ENCODE data around the gene ADAMTS17. TPM values are rescaled to one million over a fixed set of nuclear protein-coding genes. Genes with fewer than 3 reads are reported as not detected.

The ADAMTS17 gene
- total and polyA plus RNA-seq, 4 donors, result 0.28 to 46.9 (median 9.1) TPM

DNA sequence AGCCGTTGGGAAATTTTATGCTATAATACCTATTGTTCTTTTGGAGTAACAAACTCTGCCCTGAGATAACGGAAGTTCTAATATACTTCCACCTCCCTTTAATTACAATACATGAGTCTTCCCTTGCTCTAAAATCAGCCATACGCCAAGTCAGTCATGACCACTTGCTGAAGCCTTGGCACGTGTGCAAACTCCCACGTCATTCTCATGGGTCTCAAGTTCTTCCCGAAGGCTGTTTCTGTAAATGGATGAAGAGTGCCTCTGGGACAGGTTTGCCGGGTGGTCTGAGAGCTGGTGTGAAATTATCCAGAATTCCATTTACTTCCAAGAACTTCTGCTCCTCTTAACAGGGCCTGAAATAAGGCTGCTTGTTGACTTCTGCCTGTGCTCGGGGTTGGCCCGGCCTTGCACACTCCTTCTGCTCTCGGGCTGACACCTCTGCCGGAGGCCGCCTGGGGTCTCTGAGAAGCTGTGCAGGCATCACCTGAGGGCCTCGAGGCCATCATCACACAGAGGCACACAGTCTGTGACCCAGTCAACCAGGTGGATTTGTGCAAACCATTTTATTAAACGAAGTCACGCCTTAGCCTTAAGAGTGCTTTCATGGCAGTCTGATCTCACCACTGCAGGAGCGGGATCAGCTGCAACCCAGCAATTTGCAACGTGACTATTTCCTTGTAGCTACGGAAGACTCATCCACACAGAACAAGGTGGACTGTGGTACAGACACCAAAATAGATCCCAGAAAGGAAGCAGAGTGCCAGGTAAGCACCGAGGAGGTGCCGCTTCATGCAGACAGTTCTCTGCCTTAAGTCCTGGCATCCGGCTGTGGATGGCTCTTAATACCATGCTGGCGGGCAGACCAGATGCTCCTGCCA lies 120.1 kb downstream of the ADAMTS17 start:
- DNase-seq (ENCODE audit: low spot score), result no peak
- Histone ChIP-seq H3K9ac (ENCODE audit: low read depth in 1 of 2, low read length in 2 of 2) (no peak overlapping the region), H3K9me3 (ENCODE audit: control insufficient read depth in 4 of 4, low read length in 3 of 4) (no peaks in the 10 kb centered on the region), H3K36me3 (ENCODE audit: control insufficient read depth in 4 of 4, insufficient read depth in 3 of 4, low read depth in 1 of 4, low read length in 3 of 4) (peaks cover 0 to 2% (median 0%) of the 10 kb centered on the region in 4 donors), H3K4me1 (ENCODE audit: control insufficient read depth in 4 of 4, insufficient read depth in 4 of 4, low read length in 3 of 4) (peaks cover 0 to 13% (median 10%) of the 10 kb centered on the region in 4 donors), H3K27ac (ENCODE audit: low read depth in 1 of 2, low read length in 2 of 2) (no peak overlapping the region), H3K27me3 (ENCODE audit: control insufficient read depth in 4 of 4, insufficient read depth in 4 of 4, low read length in 3 of 4) (no peaks in the 10 kb centered on the region), H3K4me3 (ENCODE audit: low read depth in 1 of 3, low read length in 3 of 3) (no peak overlapping the region)
- TF ChIP-seq FOXA2 (IDR thresholded peaks at IDR 0.05) (no peak), JUND (IDR thresholded peaks at IDR 0.05) (no peak)
- TF ChIP-seq, protein P1, sequence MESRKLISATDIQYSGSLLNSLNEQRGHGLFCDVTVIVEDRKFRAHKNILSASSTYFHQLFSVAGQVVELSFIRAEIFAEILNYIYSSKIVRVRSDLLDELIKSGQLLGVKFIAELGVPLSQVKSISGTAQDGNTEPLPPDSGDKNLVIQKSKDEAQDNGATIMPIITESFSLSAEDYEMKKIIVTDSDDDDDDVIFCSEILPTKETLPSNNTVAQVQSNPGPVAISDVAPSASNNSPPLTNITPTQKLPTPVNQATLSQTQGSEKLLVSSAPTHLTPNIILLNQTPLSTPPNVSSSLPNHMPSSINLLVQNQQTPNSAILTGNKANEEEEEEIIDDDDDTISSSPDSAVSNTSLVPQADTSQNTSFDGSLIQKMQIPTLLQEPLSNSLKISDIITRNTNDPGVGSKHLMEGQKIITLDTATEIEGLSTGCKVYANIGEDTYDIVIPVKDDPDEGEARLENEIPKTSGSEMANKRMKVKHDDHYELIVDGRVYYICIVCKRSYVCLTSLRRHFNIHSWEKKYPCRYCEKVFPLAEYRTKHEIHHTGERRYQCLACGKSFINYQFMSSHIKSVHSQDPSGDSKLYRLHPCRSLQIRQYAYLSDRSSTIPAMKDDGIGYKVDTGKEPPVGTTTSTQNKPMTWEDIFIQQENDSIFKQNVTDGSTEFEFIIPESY (IDR thresholded peaks at IDR 0.05), result no peak
- 95% methylated on average over 22 of the region's 22 CpGs for WGBS

DNA sequence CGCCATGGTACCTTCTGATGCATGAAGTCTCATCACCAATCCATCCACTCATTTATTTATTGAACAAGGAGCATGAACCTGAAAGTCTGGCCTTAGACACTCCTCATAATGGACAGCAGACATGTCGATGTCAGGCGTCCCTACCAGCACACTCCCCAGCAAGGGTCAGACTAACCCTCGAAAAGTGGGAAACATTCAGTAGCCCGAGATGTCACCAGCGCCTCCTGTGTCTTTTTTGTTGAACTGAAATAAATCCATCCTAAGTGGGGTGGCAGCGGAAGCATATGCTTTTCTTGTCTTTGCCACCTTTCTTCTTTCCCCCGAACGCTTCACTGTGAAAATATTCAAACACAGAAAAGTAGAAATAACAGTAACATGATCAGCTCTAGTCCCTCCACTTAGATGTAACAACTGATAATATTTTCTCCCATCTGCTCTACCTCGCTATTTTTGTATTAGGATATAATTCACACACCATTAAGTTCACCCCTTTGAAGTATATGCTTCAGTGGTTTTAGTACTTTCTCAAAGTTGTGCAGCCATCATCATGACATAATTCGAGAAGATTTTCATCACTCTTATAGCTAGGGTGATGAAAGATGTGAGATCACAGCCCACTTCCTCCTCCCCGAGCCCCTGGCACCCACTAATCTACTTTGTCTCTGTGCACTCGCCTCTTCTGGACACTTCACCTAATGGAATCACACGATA lies 121.6 kb downstream of the ADAMTS17 start:
- H3K36me3 ChIP-seq (ENCODE audit: control insufficient read depth in 4 of 4, insufficient read depth in 3 of 4, low read depth in 1 of 4, low read length in 3 of 4), result peaks cover 0 to 2% (median 0%) of the 10 kb centered on the region in 4 donors
- no peak overlapping the region for H3K27ac ChIP-seq (ENCODE audit: low read depth in 1 of 2, low read length in 2 of 2)
- H3K9me3 ChIP-seq (ENCODE audit: control insufficient read depth in 4 of 4, low read length in 3 of 4), result no peaks in the 10 kb centered on the region
- DNase-seq (ENCODE audit: low spot score), result no peak
- H3K27me3 ChIP-seq (ENCODE audit: control insufficient read depth in 4 of 4, insufficient read depth in 4 of 4, low read length in 3 of 4), result no peaks in the 10 kb centered on the region
- H3K9ac ChIP-seq (ENCODE audit: low read depth in 1 of 2, low read length in 2 of 2), result no peak overlapping the region
- no peak overlapping the region for H3K4me3 ChIP-seq (ENCODE audit: low read depth in 1 of 3, low read length in 3 of 3)
- peaks cover 7 to 28% (median 23%) of the 10 kb centered on the region in 4 donors for H3K4me1 ChIP-seq (ENCODE audit: control insufficient read depth in 4 of 4, insufficient read depth in 4 of 4, low read length in 3 of 4)
- TF ChIP-seq GABPA (IDR thresholded peaks at IDR 0.05 in 1 of 2, conservative IDR thresholded peaks at IDR 0.05 in 1 of 2) (no peak), RAD21 (IDR thresholded peaks at IDR 0.05) (no peak), NR2F2 (IDR thresholded peaks at IDR 0.05) (no peak), FOXA1 (IDR thresholded peaks at IDR 0.05) (no peak), HNF4G (IDR thresholded peaks at IDR 0.05) (no peak)
- whole genome bisulfite sequencing, result 93% methylated on average over 14 of the region's 14 CpGs

DNA sequence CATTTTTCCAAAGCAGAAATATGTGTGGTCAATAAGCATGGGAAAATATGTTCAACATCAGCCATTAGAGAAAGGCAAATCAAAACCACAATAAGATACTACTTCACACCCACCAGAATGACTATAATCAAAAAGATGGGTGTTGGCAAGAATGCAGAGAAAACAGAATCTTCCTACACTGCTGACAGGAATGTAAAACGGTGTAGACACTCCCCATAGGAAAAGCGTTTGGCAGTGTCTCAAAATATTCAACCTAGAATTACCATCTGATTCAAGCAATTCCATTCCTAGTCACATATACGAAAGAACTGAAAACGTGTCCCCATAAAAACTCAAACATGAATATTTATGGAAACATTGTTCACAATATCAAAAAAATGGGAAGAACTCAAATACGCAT lies 123.3 kb downstream of the ADAMTS17 start:
- no peak overlapping the region for H3K27ac ChIP-seq (ENCODE audit: low read depth in 1 of 2, low read length in 2 of 2)
- peaks cover 10 to 44% (median 39%) of the 10 kb centered on the region in 4 donors for H3K4me1 ChIP-seq (ENCODE audit: control insufficient read depth in 4 of 4, insufficient read depth in 4 of 4, low read length in 3 of 4)
- no peaks in the 10 kb centered on the region for H3K9me3 ChIP-seq (ENCODE audit: control insufficient read depth in 4 of 4, low read length in 3 of 4)
- WGBS, result 87% methylated on average over 5 of the region's 5 CpGs
- no peak overlapping the region for H3K4me3 ChIP-seq (ENCODE audit: low read depth in 1 of 3, low read length in 3 of 3)
- no peaks in the 10 kb centered on the region for H3K27me3 ChIP-seq (ENCODE audit: control insufficient read depth in 4 of 4, insufficient read depth in 4 of 4, low read length in 3 of 4)
- peaks cover 0 to 2% (median 0%) of the 10 kb centered on the region in 4 donors for H3K36me3 ChIP-seq (ENCODE audit: control insufficient read depth in 4 of 4, insufficient read depth in 3 of 4, low read depth in 1 of 4, low read length in 3 of 4)
- no peak overlapping the region for H3K9ac ChIP-seq (ENCODE audit: low read depth in 1 of 2, low read length in 2 of 2)
- no peak for DNase-seq (ENCODE audit: low spot score)
- TF ChIP-seq YY1 (IDR thresholded peaks at IDR 0.05) (no peak), REST (IDR thresholded peaks at IDR 0.05) (no peak), FOXA2 (IDR thresholded peaks at IDR 0.05) (no peak), ATF3 (IDR thresholded peaks at IDR 0.05) (no peak), SP1 (IDR thresholded peaks at IDR 0.05) (no peak), RAD21 (IDR thresholded peaks at IDR 0.05) (no peak), TAF1 (conservative IDR thresholded peaks at IDR 0.05) (no peak), JUND (IDR thresholded peaks at IDR 0.05) (no peak), RXRA (IDR thresholded peaks at IDR 0.05) (no peak), EGR1 (IDR thresholded peaks at IDR 0.05; ENCODE audit: low read depth in 2 of 2) (no peak), HNF4G (IDR thresholded peaks at IDR 0.05) (no peak), FOXA1 (IDR thresholded peaks at IDR 0.05) (no peak), GABPA (IDR thresholded peaks at IDR 0.05 in 1 of 2, conservative IDR thresholded peaks at IDR 0.05 in 1 of 2) (no peak), NR2F2 (IDR thresholded peaks at IDR 0.05) (no peak)
- TF ChIP-seq, protein P1 (IDR thresholded peaks at IDR 0.05), result no peak
